Activated T-cell treated with anti-CD3 and anti-CD28 coated beads for 48 hours (primary cell): ENCODE results near the gene FLCN.
"Not testable (repeated sequence)": the region's sequence is repeated elsewhere in the genome, so short reads cannot be mapped to it uniquely, and the experiment has no call there.

Experiments
- DNase-seq: peaks from one replicate; pipeline ENCODE4 v3.0.0-alpha.2; 2020; ENCODE audit warnings: low read depth

FLCN gene

DNA sequence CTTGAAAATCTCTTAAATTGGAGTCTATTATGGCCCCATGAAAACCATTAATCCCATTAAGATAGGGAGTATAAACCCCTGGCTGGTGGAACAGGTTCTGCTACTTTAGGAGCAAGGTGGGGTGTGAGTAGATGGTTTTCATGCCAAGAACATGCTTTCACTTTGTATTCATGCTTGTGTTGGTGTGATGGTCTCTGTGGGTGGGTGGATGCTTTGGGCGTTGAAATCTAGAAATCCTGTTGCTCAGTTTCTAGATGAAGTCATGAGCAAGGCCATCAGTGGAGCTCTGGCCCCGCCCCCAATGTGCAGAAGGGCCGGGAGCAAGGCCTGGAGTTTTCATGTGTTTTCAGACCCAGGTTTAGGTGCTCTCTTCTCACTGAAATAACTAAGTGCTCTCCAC is 50.9 kb downstream of the FLCN start:
- peak; percentile 54 for DNase-seq

DNA sequence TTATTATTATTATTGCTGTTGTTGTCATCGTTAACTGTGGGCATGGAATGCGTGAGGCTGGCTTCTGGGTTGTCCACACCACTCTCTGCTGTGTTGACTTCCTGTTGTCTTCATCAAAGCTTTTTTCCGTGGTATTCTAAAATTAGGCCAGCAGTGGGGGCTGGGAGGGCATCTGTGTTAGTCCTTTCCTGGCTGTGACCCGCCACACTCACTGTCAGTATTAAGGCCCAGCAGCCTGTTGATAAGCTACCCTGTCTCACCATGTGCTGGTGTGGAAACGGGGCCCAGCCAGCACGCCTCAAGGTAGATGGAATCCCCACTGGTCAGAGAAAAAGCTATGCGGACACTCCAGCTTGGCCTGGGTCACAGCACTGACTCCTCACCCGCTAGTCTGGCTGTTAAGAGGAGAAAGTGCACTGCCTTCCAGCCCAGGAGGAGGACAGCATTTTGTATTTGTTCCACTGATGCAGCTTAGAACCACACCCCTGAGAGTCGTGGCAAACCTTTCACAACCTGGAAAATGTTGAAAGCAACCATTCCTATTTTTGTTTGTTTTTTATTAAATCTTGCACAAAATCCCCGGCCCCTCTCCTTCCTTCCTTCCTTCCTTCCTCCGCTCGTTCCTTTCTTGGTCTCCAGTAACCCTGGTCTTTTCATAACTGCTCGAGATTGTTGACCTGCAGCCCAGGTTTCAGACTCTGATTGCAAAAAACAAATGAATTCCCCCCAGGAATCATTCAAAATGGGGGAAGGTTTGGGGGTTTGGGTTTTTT is 51.8 kb downstream of the FLCN start:
- not testable (repeated sequence) for DNase-seq

DNA sequence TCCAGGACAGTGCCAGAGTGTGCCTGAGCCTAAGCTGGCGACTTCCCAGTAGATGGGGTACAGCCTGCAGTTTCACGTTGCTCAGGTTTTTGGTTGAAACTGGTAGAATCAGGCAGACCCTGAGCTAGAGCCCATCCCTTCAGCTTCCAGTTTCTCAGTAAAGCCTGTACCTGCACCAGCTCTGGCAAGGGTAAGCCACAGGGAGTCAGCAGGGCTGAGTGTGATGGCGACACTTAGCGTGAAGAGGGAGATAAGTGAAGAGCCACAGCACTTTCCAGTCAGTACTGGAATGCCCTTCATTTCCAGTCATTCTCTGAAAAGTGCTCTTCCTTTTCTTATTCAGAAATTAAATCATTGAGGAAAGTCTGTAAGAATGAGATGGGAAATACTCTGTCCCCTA is 53.2 kb downstream of the FLCN start:
- no peak for DNase-seq

DNA sequence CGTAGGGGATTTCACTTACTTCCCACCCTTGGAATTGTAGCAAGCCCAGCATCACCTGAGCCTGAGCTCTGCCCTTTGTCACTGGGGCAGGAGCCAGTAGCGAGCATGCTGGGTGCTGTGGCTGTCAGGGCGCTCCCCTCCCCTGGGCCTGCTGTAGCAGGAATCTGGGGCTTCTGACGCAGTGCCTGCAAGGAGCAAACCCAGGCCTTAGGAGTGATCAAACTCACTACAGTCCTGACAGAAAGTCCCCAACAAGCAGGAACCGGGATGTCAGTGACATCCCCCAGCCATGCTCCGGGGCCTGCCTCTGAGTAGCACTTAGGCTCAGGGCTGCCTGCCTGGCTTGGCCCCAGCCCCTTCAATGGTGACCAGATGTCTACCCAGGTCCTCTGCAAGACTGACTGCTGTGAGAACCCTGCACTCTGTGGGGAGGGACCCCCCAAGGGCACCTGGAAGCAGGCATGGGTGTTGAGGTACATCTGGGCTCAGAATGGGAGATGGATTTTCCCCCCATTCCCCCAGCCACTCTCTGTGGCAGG is 54.3 kb downstream of the FLCN start:
- no peak for DNase-seq

DNA sequence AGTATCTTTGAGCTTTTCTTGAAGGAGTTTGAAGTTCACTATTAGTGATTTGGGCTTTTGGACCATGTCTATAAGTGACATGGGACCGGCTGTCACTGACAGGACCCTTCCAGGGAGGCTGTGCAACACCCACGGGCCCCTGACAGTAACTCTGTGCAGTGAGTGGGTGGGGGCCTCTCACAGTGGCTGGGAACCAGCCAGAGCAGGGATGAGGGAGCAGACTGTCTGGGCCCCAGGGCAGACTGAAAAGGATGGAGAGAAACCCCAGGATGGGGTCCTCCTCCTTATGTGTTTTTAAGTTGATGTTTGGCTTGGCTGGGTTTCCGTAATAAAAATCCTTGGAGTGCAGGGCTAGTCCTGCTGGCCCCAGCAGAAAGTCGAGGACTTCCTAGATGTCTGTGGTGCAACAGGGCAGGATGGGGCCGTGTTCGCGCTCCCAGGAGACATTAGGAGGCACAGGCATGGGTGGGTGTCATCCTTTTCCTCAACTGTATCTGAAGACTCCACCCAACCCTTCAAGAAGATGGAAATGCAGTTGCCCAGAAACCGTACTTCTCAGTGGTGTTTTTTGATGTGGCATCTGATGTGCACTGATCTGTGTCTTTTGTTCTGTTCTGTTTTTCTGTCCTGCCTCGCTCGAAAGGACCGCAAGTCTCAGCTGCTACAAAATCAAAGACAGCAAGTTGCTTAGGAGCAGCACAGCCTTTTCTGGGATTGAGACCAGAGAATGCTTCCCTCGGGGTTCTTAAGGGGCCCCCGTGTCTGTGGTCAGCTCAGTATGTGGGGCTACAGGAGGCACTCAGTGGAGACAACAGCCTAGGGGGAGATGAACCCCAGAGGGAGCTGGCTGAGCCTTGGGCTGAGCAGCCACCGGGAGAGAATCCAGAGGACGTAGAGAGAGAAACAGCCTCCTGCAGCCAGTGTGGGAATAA is 55.0 kb downstream of the FLCN start:
- no peak for DNase-seq

DNA sequence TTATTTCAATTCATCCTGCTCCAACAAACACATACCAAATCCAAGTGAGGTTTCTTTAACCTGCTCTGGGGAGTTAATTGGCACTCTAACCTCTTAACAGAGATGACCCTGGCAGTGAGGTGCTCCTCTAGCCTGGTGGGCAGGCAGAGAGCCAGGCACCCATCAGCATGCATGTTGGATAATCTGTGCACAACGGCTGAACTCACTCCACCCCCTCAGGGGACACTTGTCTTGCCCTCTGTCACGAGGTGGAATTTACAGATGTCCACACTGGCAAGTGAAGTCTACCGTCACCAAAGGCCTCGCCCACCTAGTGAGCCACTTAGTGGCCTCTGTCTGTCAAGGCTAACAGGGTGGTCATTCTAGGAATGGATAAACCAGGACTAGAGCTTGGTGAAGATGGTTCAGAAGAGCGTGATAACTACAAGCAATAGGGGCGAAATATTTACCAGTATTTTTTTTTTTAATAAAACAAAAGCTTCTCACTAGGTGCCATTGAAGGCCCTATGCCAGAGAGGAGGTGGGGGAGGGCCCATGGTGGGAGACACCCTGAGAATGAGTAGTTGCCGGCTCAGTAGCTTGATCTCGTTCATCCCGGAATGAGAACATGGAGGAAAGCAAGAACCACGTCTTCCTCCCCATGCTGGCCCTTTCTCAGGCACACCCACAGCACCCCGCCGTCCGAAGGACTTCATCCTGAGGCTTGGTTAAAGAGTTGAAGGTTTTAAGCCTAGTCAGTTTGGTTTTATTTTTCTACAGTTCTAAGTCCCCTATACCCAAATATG is 56.0 kb downstream of the FLCN start:
- DNase-seq: no peak

DNA sequence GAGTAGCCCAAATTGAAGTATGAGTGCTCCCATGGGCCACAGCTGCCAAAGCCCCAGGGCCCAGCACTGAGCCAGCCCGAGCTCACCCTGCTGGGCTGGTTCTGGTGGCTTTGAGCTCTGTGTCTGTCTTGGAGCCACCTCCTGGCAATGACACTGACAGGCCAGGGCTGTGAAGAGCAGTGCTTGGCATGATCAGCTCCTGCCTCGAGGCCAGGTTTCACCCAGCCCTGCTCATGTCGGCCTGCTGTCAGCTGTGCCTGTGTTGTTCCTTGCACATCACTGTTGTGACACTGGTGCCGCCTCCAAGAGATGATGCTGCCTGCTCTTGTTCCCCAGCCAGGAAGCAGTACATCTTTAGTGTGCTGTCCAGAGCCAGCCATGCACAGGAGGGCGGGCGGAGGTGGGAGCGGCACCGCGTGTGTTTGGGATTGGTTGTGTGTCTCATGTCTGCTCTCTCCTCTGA is 56.8 kb downstream of the FLCN start:
- DNase-seq: no peak

DNA sequence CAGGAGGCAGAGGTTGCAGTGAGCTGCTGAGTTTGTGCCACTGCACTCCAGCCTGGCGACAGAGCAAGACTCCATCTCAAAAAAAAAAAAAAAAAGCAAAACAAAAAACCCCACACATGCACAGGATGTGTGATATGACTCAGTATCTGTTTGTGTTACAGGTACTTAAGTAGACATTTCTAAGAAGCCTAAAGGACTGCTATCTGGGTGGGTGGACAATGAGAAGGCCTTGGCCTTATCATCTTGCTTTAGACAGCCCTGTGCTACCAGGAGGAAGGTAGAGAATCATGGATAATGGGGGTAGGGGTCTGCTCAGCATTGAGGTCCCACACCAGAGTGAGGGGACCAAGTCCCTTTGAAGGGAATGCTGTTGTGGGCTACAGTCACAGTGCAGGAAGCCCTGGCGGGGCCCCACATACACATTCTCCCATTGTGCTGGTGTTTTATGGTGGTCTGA is 57.6 kb downstream of the FLCN start:
- DNase-seq: peak; percentile 8

DNA sequence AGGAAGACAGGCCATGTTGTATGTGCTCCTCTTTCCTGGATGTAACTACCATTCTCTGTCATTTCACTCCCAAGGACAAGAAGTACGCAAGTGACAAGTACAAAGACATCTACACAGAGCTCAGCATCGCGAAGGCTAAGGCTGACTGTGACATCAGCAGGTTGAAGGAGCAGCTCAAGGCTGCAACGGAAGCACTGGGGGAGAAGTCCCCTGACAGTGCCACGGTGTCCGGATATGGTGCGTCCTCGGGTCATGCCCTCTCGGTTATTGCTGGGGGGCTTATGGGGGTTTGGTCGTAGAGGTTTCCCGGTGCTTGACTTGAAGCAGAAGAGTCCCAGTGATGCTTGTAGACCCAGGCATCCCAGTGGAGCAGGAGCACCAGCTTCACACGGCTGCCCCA is 59.8 kb downstream of the FLCN start:
- no peak for DNase-seq

DNA sequence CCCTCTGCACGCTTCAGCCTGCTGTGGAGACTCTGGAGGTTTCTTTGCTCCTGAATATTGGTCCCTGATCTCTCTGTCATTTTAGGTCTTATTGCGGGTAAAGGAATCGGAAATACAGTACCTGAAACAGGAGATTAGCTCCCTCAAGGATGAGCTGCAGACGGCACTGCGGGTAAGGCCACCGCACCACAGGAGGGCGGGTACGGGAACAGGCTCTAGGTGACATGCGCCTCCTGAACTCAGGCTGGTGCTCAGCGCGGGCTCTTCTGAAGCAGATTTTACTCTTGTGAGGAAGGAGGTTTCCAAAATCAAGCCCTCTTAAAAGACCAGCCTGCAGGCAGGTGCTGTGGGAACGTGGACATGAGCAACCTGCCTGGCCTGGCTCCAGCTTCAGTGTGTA is 60.6 kb downstream of the FLCN start:
- DNase-seq: no peak

DNA sequence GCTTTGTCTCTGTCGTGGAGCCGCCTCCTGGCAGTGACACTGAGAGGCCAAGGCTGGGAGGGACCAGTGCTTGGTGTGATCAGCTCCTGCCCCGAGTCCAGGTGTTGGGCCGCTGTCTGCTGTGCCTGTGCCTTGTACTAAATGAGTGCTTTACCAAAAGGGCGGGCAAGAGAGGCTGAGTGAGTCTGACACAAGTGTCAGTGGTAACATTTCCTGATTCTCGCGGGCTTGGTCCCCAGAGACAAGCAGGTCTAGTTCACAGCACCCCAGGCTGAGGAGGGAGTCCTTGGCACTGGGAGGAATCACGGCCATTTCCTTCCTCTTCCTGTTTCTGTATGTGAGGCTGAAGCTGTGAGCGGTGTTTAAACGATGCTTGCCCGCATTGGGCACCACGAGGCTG is 61.1 kb downstream of the FLCN start:
- no peak for DNase-seq

DNA sequence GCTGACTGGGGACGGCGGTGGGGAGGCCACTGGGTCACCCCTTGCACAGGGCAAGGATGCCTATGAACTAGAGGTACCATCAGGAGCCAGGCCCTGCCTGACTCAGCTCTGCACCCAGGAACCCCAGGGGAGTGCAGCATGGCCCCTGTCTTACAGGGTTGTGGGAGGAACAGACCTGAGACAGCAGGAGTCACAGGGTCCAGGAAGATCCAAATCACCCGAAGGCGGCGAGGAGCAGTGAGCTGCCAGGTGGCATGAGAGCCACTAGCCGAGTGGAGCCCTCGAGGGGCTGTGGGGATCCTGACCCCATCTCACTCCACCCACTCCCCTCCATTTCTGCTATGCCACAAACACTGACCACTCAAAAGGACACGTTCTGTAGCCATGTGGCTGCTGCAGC is 61.6 kb downstream of the FLCN start:
- DNase-seq: no peak

DNA sequence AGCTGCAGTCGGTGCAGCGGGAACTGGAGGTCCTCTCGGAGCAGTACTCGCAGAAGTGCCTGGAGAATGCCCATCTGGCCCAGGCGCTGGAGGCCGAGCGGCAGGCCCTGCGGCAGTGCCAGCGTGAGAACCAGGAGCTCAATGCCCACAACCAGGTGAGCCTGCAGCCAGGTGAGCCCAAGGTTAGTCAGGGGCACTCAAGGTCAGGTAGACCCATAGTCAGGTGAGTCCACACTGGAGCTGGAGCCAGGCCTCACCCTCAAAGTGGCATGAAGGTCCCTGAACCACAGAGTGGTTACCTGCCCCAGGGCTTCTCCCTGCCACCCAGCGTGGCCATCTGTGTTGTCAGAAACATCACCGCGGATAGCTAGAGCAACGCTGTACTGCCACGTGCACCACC is 63.0 kb downstream of the FLCN start:
- no peak for DNase-seq

DNA sequence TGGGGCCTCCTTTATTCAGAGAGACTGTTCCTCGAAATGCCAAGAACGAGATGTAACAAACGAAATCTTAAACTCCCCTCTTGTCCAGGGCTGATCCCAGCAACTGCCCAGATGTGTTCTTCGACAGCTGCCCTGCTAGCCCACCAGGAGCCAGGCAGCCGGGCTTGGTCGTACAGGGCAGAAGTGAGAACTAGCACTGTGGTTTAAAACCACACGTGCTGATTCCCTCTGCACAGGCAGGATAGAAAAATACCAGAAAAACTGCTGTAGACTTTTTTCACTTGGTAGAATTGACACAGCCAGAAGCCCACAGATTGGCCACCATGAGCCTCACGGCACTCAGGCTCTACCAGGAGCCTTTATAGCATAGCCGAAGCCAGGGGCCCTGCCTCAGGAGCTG is 64.0 kb downstream of the FLCN start:
- DNase-seq: no peak

DNA sequence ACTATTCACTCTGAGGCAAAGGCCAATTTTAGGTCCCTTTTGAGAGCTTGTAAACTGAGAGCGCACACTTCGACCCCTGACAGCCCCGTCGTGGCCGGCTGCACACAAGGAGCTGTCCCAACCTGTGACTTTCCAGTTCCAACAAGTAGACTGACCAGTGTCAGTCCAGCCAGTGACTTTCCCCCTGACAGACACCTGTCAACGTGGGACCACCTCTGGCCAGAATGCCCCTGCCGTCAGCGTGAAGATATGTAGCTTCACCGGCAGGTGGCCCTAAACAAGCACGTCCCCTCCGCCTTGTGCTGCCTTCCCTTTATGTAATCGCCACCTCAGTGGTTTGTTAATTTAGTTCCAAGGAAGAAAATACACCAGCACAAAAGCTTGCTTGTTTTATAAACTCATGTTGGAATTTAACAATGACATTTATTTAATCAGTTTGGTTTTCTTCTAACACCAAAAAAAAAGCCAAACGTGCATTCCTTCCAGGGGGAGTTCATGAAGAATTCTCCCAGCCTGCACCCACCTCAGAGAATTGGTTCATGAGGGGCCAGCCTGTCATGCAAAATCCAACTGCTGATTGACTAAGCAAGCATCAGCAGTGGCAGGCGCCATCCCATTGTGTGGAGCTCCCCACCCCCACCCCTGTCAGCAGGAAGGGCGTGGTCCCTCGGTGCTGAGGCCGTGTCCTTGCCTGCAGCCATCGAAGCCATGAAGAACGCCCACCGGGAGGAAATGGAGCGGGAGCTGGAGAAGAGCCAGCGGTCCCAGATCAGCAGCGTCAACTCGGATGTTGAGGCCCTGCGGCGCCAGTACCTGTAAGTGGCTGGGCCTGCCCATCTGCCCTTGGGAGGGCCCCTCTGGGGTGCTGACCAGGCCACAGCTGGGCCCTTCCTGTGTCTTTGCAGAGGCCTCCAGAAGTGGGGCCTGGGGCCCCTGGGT is 64.7 kb downstream of the FLCN start:
- no peak for DNase-seq

DNA sequence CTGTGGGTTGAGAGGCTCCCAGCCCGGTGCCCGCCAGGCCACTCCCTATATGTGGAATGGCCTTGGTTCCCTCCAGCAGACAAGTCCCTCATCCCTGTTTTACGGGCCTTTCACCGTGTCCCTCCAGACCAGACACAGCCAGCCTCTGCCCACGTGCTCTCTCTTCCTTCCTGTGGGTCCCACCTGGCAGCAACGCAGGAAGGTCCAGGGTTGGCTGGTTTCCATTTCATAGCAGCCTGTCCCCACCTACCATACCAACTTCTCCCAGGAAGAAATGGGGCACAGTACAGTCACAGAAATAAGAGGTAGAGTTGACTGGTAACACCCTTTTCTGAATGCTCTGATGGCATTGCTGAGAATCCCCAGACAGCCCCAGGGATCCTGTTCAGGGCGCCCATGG is 65.8 kb downstream of the FLCN start:
- DNase-seq: no peak

DNA sequence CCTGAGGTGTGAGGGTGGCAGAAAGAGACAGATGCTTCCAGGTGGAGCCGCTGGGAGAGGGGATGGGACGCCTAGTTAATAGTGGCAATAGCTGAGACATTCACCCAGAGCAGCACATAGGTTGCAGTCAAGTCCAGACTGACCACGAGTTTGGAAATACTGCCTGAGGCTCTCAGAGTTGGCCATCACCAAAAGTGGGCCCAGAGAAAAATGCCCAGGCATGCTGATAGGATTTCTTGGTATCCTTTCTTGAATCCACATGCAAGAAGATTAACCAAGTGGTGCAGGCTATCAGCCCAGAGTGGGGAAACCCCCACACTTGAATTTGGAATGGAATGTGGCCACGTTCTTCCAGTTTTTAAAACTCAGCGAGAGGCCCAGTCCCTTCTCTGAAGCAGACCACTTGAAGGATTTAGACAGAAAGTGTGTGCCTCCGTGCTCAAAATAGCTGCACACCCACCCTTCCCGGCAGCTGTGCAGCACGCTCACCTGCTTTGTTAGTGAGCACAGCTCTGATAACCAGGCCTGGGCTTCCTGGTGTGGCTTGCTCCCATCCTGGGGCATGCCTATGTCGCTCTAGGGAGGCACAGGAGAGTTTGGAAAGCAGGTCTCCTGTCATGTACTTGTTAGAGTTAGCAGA is 66.5 kb downstream of the FLCN start:
- DNase-seq: no peak

DNA sequence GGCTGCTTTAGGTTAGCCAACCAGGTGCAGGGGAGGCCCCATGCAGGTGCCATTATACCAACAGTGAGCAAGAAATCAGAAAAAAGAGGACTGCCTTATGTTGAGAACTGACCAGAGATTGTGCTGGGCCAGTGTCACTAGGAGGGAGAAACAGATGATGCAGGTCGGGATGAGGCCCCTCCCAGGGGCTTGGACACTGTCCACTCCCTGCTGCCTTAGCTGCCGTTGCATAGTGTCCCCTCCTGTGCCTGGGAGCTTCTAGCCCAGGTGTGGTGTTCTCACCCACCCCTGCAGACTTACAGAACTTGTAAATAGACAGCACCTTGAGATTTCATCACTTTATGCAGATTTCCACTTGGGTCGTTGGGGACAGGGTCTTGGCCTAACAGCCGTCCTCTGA is 67.6 kb downstream of the FLCN start:
- DNase-seq: no peak

DNA sequence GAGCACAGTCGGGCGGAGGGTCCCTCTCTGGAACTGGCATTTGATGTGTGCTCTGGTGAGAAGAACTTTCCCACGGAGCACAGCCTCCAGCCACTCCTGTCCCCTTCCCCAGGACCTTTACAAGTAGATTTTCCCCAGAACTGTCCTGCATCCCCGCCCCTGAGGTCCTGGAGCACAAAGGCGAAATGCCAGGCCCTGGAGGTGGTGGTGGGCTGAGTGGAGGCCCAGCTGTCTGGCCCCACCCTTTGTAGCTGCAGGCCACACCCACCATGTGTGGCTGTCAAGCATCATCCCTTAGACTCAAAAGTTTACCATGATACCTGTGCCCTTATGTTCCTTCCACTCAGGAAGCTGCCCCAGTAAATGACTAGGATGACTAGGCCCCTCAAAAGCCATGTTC is 68.6 kb downstream of the FLCN start:
- no peak for DNase-seq

DNA sequence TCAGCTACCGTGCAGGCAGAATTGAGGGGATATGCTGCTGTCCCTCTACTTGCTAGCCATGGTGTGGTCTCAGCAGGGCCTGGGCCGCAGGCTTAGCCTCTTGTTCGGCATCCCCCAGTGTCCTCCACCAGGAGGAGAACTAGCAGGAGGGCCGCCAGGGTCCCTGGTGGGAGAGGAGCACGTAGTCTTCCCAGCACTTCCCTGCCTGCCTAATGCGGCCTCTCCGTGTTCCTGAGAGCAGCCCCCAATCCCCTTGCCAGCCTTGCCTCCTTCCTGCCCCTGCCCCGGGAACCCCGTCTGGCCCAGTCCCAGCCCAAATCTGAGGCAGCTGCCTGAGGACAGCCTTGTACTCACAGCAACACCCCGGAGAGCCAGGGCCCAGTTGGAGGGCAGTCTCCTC is 69.0 kb downstream of the FLCN start:
- no peak for DNase-seq
